ENCODE results near the gene SLX4. TPM values are rescaled to one million over a fixed set of nuclear protein-coding genes. Genes with fewer than 3 reads are reported as not detected.

Gene SLX4
- total RNA-seq, 4 donors from 2014 or later, result 3.1 to 5.6 (median 3.9) TPM

DNA sequence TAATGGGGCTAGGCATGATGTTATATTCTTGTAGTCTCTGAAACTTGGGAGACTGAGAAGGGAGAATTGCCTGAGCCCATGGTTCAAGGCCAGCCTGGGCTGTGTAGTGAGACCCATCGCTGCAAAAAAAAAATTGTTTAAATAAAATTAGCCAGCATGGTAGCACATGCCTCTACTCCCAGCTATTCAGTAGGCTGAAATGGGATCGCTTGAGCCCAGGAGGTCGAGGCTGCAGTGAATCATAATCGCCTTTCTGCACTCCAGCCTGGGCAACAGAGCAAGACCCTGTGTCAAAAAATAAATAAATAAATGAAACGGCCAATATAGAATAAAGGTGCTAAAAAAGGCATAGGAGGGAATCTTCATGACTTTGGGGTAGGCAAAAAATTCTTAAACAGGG, 13.9 kb upstream of the SLX4 start:
- WGBS, 2 donors, result 91% methylated on average over 4 to 5 of the region's 5 CpGs
- Histone ChIP-seq H3K27ac (no peak overlapping the region), H3K9me3 (no peaks in the 10 kb centered on the region), H3K4me3 (no peak overlapping the region), H3K27me3 (no peaks in the 10 kb centered on the region), H3K36me3 (no peaks in the 10 kb centered on the region), H3K4me1 (peaks cover 0 to 4% (median 0%) of the 10 kb centered on the region in 3 donors)
- TF ChIP-seq, protein P1, sequence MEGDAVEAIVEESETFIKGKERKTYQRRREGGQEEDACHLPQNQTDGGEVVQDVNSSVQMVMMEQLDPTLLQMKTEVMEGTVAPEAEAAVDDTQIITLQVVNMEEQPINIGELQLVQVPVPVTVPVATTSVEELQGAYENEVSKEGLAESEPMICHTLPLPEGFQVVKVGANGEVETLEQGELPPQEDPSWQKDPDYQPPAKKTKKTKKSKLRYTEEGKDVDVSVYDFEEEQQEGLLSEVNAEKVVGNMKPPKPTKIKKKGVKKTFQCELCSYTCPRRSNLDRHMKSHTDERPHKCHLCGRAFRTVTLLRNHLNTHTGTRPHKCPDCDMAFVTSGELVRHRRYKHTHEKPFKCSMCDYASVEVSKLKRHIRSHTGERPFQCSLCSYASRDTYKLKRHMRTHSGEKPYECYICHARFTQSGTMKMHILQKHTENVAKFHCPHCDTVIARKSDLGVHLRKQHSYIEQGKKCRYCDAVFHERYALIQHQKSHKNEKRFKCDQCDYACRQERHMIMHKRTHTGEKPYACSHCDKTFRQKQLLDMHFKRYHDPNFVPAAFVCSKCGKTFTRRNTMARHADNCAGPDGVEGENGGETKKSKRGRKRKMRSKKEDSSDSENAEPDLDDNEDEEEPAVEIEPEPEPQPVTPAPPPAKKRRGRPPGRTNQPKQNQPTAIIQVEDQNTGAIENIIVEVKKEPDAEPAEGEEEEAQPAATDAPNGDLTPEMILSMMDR (IDR thresholded peaks at IDR 0.05), result no peak
- no peak for TF ChIP-seq POLR2A (IDR thresholded peaks at IDR 0.05)
- intact Hi-C loops (cut with DNase I), result no loop called here
- DNase-seq, result no peak

GRCh38 chr16:3623642-3624041, 12.2 kb upstream of the SLX4 start:
- no peaks in the 10 kb centered on the region for H3K27me3 ChIP-seq
- H3K36me3 ChIP-seq, result no peaks in the 10 kb centered on the region
- intact Hi-C loops (cut with DNase I), result no loop called here
- H3K9me3 ChIP-seq, result no peaks in the 10 kb centered on the region
- TF ChIP-seq, protein P1 (IDR thresholded peaks at IDR 0.05), result no peak
- no peak for TF ChIP-seq POLR2A (IDR thresholded peaks at IDR 0.05)
- 78 to 82% methylated on average over 3 of the region's 3 CpGs for WGBS, 2 donors
- H3K4me1 ChIP-seq, result peaks cover under 1 to 20% (median under 1%) of the 10 kb centered on the region in 3 donors
- H3K4me3 ChIP-seq, result no peak overlapping the region
- DNase-seq, result no peak
- no peak overlapping the region for H3K27ac ChIP-seq

- H3K36me3 ChIP-seq, result peaks cover 0 to 6% (median 0%) of the 10 kb centered on the region in 3 donors
- H3K4me1 ChIP-seq, result peaks cover 8 to 37% (median 10%) of the 10 kb centered on the region in 3 donors
- H3K9me3 ChIP-seq, result no peaks in the 10 kb centered on the region
- TF ChIP-seq POLR2A (IDR thresholded peaks at IDR 0.05), result no peak
- TF ChIP-seq, protein P1 (IDR thresholded peaks at IDR 0.05), result no peak
- 36 to 51% methylated on average over 3 of the region's 3 CpGs for WGBS, 2 donors
- peak overlapping the region in 3 of 4 donors; percentile 32 to 58 (median 51) for H3K27ac ChIP-seq
- intact Hi-C loops (cut with DNase I), result no loop called here
- no peak overlapping the region for H3K4me3 ChIP-seq
- no peak for DNase-seq
- no peaks in the 10 kb centered on the region for H3K27me3 ChIP-seq
Observed at GRCh38 chr16:3618769-3619141, 7.3 kb upstream of the SLX4 start.

- Histone ChIP-seq H3K36me3 (peaks cover 0 to 6% (median 0%) of the 10 kb centered on the region in 3 donors), H3K4me3 (peak overlapping the region; percentile 79 to 99 (median 98)), H3K27ac (peak overlapping the region in 3 of 4 donors; percentile 87 to 91 (median 91)), H3K4me1 (peaks cover 0 to 40% (median 20%) of the 10 kb centered on the region in 3 donors), H3K9me3 (no peaks in the 10 kb centered on the region), H3K27me3 (no peaks in the 10 kb centered on the region)
- TF ChIP-seq, protein P1 (IDR thresholded peaks at IDR 0.05), result no peak
- no peak for TF ChIP-seq POLR2A (IDR thresholded peaks at IDR 0.05)
- WGBS, 2 donors, result 70 to 72% methylated on average over 22 to 34 of the region's 34 CpGs
- DNase-seq, result no peak
- intact Hi-C loops (cut with DNase I), result no loop called here
Observed at GRCh38 chr16:3612510-3613466, 1.4 kb upstream of the SLX4 start.

- 5 to 9% methylated on average over 6 to 10 of the region's 10 CpGs for WGBS, 2 donors
- Histone ChIP-seq H3K27me3 (no peaks in the 10 kb centered on the region), H3K27ac (peak overlapping the region; percentile 87 to 92 (median 90)), H3K4me3 (peak overlapping the region; percentile 79 to 99 (median 98)), H3K36me3 (peaks cover 0 to 13% (median 0%) of the 10 kb centered on the region in 3 donors), H3K9me3 (no peaks in the 10 kb centered on the region), H3K4me1 (peaks cover 0 to 35% (median 17%) of the 10 kb centered on the region in 3 donors)
- intact Hi-C loops (cut with DNase I), result no loop called here
- TF ChIP-seq, protein P1 (IDR thresholded peaks at IDR 0.05), result no peak
- TF ChIP-seq POLR2A (IDR thresholded peaks at IDR 0.05), result no peak
- no peak for DNase-seq
Observed at GRCh38 chr16:3610698-3611145, 684 bp downstream of the SLX4 start.
